ENCODE data around the gene FAT1.

Gene FAT1

GRCh38 chr4:186619088-186619487 is 104.6 kb downstream of the FAT1 start:
- H3K4me3 ChIP-seq (ENCODE audit: low read depth, low read length), result no peak overlapping the region
- POLR2A ChIA-PET, result no interaction called here
- no peak overlapping the region for H3K27ac ChIP-seq (ENCODE audit: extremely low read depth, low read depth, low read length)
- TF ChIP-seq ZNF112 (tag by site-specific recombination; IDR thresholded peaks at IDR 0.05), result no peak
- TF ChIP-seq ZNF777 (tag by site-specific recombination; IDR thresholded peaks at IDR 0.05; ENCODE audit: borderline replicate concordance), result no peak
- no peak for TF ChIP-seq ZNF561 (tag by site-specific recombination; IDR thresholded peaks at IDR 0.05; ENCODE audit: borderline replicate concordance)
- TF ChIP-seq SCRT2 (tag by site-specific recombination; IDR thresholded peaks at IDR 0.05), result no peak
- TF ChIP-seq ZNF510 (tag by site-specific recombination; IDR thresholded peaks at IDR 0.05; ENCODE audit: insufficient replicate concordance), result no peak
- no peak for TF ChIP-seq ZNF398 (tag by site-specific recombination; IDR thresholded peaks at IDR 0.05)
- no peak for TF ChIP-seq INSM2 (tag by site-specific recombination; IDR thresholded peaks at IDR 0.05)
- TF ChIP-seq ZNF624 (tag by site-specific recombination; IDR thresholded peaks at IDR 0.05), result no peak
- TF ChIP-seq ZNF121 (tag by site-specific recombination; IDR thresholded peaks at IDR 0.05), result no peak
- no peak for TF ChIP-seq ZNF488 (tag by site-specific recombination; IDR thresholded peaks at IDR 0.05)
- TF ChIP-seq PRDM2 (tag by site-specific recombination; IDR thresholded peaks at IDR 0.05; ENCODE audit: borderline replicate concordance), result no peak
- no peak for TF ChIP-seq MZF1 (tag by site-specific recombination; IDR thresholded peaks at IDR 0.05; ENCODE audit: borderline replicate concordance)
- H3K4me1 ChIP-seq (ENCODE audit: control insufficient read depth, insufficient read depth, low read length), result no peaks in the 10 kb centered on the region
- CTCF ChIA-PET, result no interaction called here
- no peaks in the 10 kb centered on the region for H3K9me3 ChIP-seq (ENCODE audit: control insufficient read depth, insufficient read depth, low read depth, low read length)
- peaks cover 0 to 92% of the 10 kb centered on the region in 2 experiments; a peak in 1 of 3 replicates for H3K36me3 ChIP-seq (ENCODE audit: control insufficient read depth in 2 of 2, insufficient read depth in 1 of 2, low read length in 2 of 2)

GRCh38 chr4:186617921-186618320 is 105.7 kb downstream of the FAT1 start:
- CTCF ChIA-PET, result no interaction called here
- H3K27ac ChIP-seq (ENCODE audit: extremely low read depth, low read depth, low read length), result no peak overlapping the region
- H3K4me1 ChIP-seq (ENCODE audit: control insufficient read depth, insufficient read depth, low read length), result no peaks in the 10 kb centered on the region
- H3K9me3 ChIP-seq (ENCODE audit: control insufficient read depth, insufficient read depth, low read depth, low read length), result no peaks in the 10 kb centered on the region
- POLR2A ChIA-PET, result no interaction called here
- peaks cover 3 to 89% of the 10 kb centered on the region in 2 experiments; a peak in 2 of 3 replicates for H3K36me3 ChIP-seq (ENCODE audit: control insufficient read depth in 2 of 2, insufficient read depth in 1 of 2, low read length in 2 of 2)
- H3K4me3 ChIP-seq (ENCODE audit: low read depth, low read length), result no peak overlapping the region
- TF ChIP-seq ZNF664 (tag by site-specific recombination; IDR thresholded peaks at IDR 0.05) (no peak), ZNF792 (tag by site-specific recombination; IDR thresholded peaks at IDR 0.05) (no peak), GLI2 (tag by site-specific recombination; IDR thresholded peaks at IDR 0.05; ENCODE audit: borderline replicate concordance, low read depth) (no peak), AEBP2 (tag by site-specific recombination; IDR thresholded peaks at IDR 0.05; ENCODE audit: borderline replicate concordance) (no peak), ZNF544 (tag by site-specific recombination; IDR thresholded peaks at IDR 0.05) (no peak), ZFP3 (tag by site-specific recombination; IDR thresholded peaks at IDR 0.05; ENCODE audit: low read depth) (no peak), ZNF16 (tag by site-specific recombination; IDR thresholded peaks at IDR 0.05; ENCODE audit: low read depth) (no peak), ZNF555 (tag by site-specific recombination; conservative IDR thresholded peaks at IDR 0.05) (no peak), ZNF335 (tag by site-specific recombination; conservative IDR thresholded peaks at IDR 0.05) (no peak), OVOL3 (tag by site-specific recombination; IDR thresholded peaks at IDR 0.05) (no peak), FEZF1 (tag by site-specific recombination; IDR thresholded peaks at IDR 0.05) (no peak), KLF10 (tag by site-specific recombination; IDR thresholded peaks at IDR 0.05) (no peak)
